ENCODE results near the gene C2orf74.
"Not testable (repeated sequence)": the region's sequence is repeated elsewhere in the genome, so short reads cannot be mapped to it uniquely, and the experiment has no call there.

Gene C2orf74

GRCh38 chr2:61157371-61158003, 4.5 kb upstream of the C2orf74 start:
- Mint-ChIP-seq H3K36me3 (peaks cover 11% of the 10 kb centered on the region), H3K9me3 (peaks cover 2% of the 10 kb centered on the region), H3K4me1 (peaks cover 7% of the 10 kb centered on the region), H3K4me3 (no peak overlapping the region), H3K27ac (no peak overlapping the region)
- DNase-seq (ENCODE audit: low spot score in 2 of 2) (no peak), ATAC-seq (no peak)

GRCh38 chr2:61158356-61158955, 3.5 kb upstream of the C2orf74 start:
- no peak overlapping the region for H3K4me3 Mint-ChIP-seq
- H3K36me3 Mint-ChIP-seq = peaks cover 19% of the 10 kb centered on the region

GRCh38 chr2:61162721-61163120, 733 bp downstream of the C2orf74 start:
- no peak for ATAC-seq
- H3K27ac Mint-ChIP-seq = no peak overlapping the region
- peaks cover 59% of the 10 kb centered on the region for H3K36me3 Mint-ChIP-seq

More at GRCh38 chr2:61158356-61158955, 3.5 kb upstream of the C2orf74 start:
- DNase-seq (ENCODE audit: low spot score in 2 of 2) (no peak), ATAC-seq (no peak)
- peak overlapping the region; percentile 26 for H3K27ac Mint-ChIP-seq
- peaks cover 2% of the 10 kb centered on the region for H3K9me3 Mint-ChIP-seq
- peaks cover 7% of the 10 kb centered on the region for H3K4me1 Mint-ChIP-seq

GRCh38 chr2:61165082-61165481, 3.1 kb downstream of the C2orf74 start:
- H3K4me3 Mint-ChIP-seq; H3K9me3 Mint-ChIP-seq; H3K27ac Mint-ChIP-seq; ATAC-seq; DNase-seq (ENCODE audit: low spot score in 2 of 2); H3K4me1 Mint-ChIP-seq: not testable (repeated sequence)
- H3K36me3 Mint-ChIP-seq = peaks cover 62% of the 10 kb centered on the region

More at GRCh38 chr2:61162721-61163120, 733 bp downstream of the C2orf74 start:
- H3K9me3 Mint-ChIP-seq = peaks cover 2% of the 10 kb centered on the region
- peaks cover 7% of the 10 kb centered on the region for H3K4me1 Mint-ChIP-seq
- H3K4me3 Mint-ChIP-seq = no peak overlapping the region
- DNase-seq (ENCODE audit: low spot score in 2 of 2) = no peak

- H3K9me3 Mint-ChIP-seq = no peaks in the 10 kb centered on the region
- peaks cover 56% of the 10 kb centered on the region for H3K36me3 Mint-ChIP-seq
- DNase-seq (ENCODE audit: low spot score in 2 of 2) = no peak
- no peaks in the 10 kb centered on the region for H3K4me1 Mint-ChIP-seq
- ATAC-seq = no peak
- H3K4me3 Mint-ChIP-seq = no peak overlapping the region
- no peak overlapping the region for H3K27ac Mint-ChIP-seq
These were observed 4.0 kb downstream of the C2orf74 start for GRCh38 chr2:61165946-61166345.

GRCh38 chr2:61167579-61167978, 5.6 kb downstream of the C2orf74 start:
- Mint-ChIP-seq H3K4me1 (no peaks in the 10 kb centered on the region), H3K36me3 (peaks cover 56% of the 10 kb centered on the region)
- no peak for DNase-seq (ENCODE audit: low spot score in 2 of 2)

GRCh38 chr2:61172671-61173070, 10.7 kb downstream of the C2orf74 start:
- ATAC-seq (no peak), DNase-seq (ENCODE audit: low spot score in 2 of 2) (no peak)
- Mint-ChIP-seq H3K4me1 (peaks cover 13% of the 10 kb centered on the region), H3K36me3 (peaks cover 10% of the 10 kb centered on the region), H3K4me3 (no peak overlapping the region), H3K9me3 (no peaks in the 10 kb centered on the region), H3K27ac (no peak overlapping the region)

More at GRCh38 chr2:61167579-61167978, 5.6 kb downstream of the C2orf74 start:
- Mint-ChIP-seq H3K9me3 (no peaks in the 10 kb centered on the region), H3K4me3 (no peak overlapping the region), H3K27ac (no peak overlapping the region)
- ATAC-seq = no peak

GRCh38 chr2:61173116-61173515, 11.1 kb downstream of the C2orf74 start:
- Mint-ChIP-seq H3K36me3 (peaks cover 14% of the 10 kb centered on the region), H3K9me3 (no peaks in the 10 kb centered on the region), H3K4me3 (no peak overlapping the region), H3K4me1 (peaks cover 13% of the 10 kb centered on the region), H3K27ac (no peak overlapping the region)
- ATAC-seq = no peak
- no peak for DNase-seq (ENCODE audit: low spot score in 2 of 2)

GRCh38 chr2:61175036-61175435, 13.0 kb downstream of the C2orf74 start:
- Mint-ChIP-seq H3K36me3 (peaks cover 25% of the 10 kb centered on the region), H3K9me3 (no peaks in the 10 kb centered on the region), H3K27ac (no peak overlapping the region), H3K4me3 (no peak overlapping the region), H3K4me1 (peaks cover 32% of the 10 kb centered on the region)
- no peak for DNase-seq (ENCODE audit: low spot score in 2 of 2)
- no peak for ATAC-seq

GRCh38 chr2:61176755-61177726, 15.1 kb downstream of the C2orf74 start:
- peak overlapping the region; percentile 76 for H3K4me3 Mint-ChIP-seq
- ATAC-seq (peak; percentile 92), DNase-seq (ENCODE audit: low spot score in 2 of 2) (peak; percentile 86 to 95)
- H3K4me1 Mint-ChIP-seq = peaks cover 52% of the 10 kb centered on the region
- H3K36me3 Mint-ChIP-seq = peaks cover 45% of the 10 kb centered on the region
- peak overlapping the region; percentile 91 for H3K27ac Mint-ChIP-seq
- no peaks in the 10 kb centered on the region for H3K9me3 Mint-ChIP-seq

GRCh38 chr2:61177727-61178549, 15.9 kb downstream of the C2orf74 start:
- peak in 1 of 2 donors; percentile 69 for DNase-seq (ENCODE audit: low spot score in 2 of 2)

GRCh38 chr2:61178603-61179545, 16.9 kb downstream of the C2orf74 start:
- H3K4me3 Mint-ChIP-seq = peak overlapping the region; percentile 76
- peak overlapping the region; percentile 91 for H3K27ac Mint-ChIP-seq
- H3K4me1 Mint-ChIP-seq = peaks cover 60% of the 10 kb centered on the region
- peaks cover 64% of the 10 kb centered on the region for H3K36me3 Mint-ChIP-seq
- H3K9me3 Mint-ChIP-seq = no peaks in the 10 kb centered on the region
- ATAC-seq (no peak), DNase-seq (ENCODE audit: low spot score in 2 of 2) (no peak)

More at GRCh38 chr2:61177727-61178549, 15.9 kb downstream of the C2orf74 start:
- H3K36me3 Mint-ChIP-seq = peaks cover 54% of the 10 kb centered on the region
- peaks cover 60% of the 10 kb centered on the region for H3K4me1 Mint-ChIP-seq
- H3K27ac Mint-ChIP-seq = peak overlapping the region; percentile 91
- no peaks in the 10 kb centered on the region for H3K9me3 Mint-ChIP-seq
- H3K4me3 Mint-ChIP-seq = peak overlapping the region; percentile 76
- ATAC-seq = peak; percentile 27

GRCh38 chr2:61179701-61180639, 18.0 kb downstream of the C2orf74 start:
- DNase-seq (ENCODE audit: low spot score in 2 of 2) (no peak), ATAC-seq (no peak)
- H3K27ac Mint-ChIP-seq = peak overlapping the region; percentile 91
- peaks cover 75% of the 10 kb centered on the region for H3K36me3 Mint-ChIP-seq
- peaks cover 65% of the 10 kb centered on the region for H3K4me1 Mint-ChIP-seq
- no peaks in the 10 kb centered on the region for H3K9me3 Mint-ChIP-seq
- peak overlapping the region; percentile 76 for H3K4me3 Mint-ChIP-seq
